Colon (tissue), 2 donors: ENCODE results near the gene TIMP1.

Source experiments
- FAIRE-seq: peaks from 2 replicates; lab custom pipeline; 2012; peaks lifted over from hg19 to GRCh38; lab: Jason Lieb, UNC
- donor health status: control.
- donor health status: control.

TIMP1 gene

DNA sequence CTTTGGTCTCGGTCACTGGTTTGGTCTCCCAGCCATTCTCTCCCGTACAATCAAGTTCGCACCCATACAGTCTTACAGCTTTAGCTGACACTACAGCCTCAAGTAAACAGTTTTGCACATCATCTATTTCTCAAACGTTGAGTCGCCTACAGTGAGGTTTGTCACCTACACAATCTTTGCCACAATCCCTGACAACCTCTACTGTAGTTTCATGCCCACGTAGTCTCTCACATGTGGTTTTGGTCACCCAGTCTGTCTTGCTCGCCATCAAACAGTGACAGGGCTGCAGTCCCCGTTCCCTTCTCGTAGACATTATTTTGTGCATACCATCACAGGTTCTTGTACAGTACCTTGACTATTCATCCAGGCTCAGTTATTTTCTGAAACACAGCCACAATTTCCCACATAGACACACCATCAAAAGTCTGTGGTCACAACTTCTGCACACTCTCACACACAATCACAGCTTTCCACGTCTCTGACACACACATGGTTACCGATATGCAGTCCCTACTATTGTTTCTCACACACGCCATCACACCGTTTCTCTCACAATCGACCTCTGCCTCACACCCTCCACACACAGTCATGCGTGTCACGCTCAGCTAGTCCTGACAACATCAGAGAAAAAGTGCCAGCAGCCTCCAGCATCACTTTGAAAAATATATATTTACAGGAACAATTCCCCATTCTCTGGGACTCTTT is 52.8 kb downstream of the TIMP1 start:
- FAIRE-seq = no peak
